ENCODE data around the gene MRPL40. TPM values are rescaled to one million over a fixed set of nuclear protein-coding genes. Genes with fewer than 3 reads are reported as not detected.
A peak's percentile ranks its signal among the peaks of the same experiment; 100 is the strongest.

The MRPL40 gene
- total and polyA plus RNA-seq, 2 of the 13 experiments (the other 11 are each of a cell fraction or from before 2014, with no cell fraction given) = 42.7 to 79.7 TPM

GRCh38 chr22:19446603-19447329, 14.4 kb downstream of the MRPL40 start (continued):
- no peak for TF ChIP-seq SMYD3 (CRISPR knock-in tag; IDR thresholded peaks at IDR 0.05)
- no peak for TF ChIP-seq HNF1A (IDR thresholded peaks at IDR 0.05; ENCODE audit: low read depth)
- 0 out of 2 replicates have a peak, but pooled peaks have one; percentile 6 for TF ChIP-seq HNF1A (CRISPR knock-in tag; IDR thresholded peaks at IDR 0.05; ENCODE audit: borderline replicate concordance)
- 0 out of 2 replicates have a peak, but pooled peaks have one; percentile 33 for TF ChIP-seq ZNF670 (CRISPR knock-in tag; IDR thresholded peaks at IDR 0.05; ENCODE audit: borderline replicate concordance)
- no peak for TF ChIP-seq ZNF513 (CRISPR knock-in tag; conservative IDR thresholded peaks at IDR 0.05)
- TF ChIP-seq, protein P1, sequence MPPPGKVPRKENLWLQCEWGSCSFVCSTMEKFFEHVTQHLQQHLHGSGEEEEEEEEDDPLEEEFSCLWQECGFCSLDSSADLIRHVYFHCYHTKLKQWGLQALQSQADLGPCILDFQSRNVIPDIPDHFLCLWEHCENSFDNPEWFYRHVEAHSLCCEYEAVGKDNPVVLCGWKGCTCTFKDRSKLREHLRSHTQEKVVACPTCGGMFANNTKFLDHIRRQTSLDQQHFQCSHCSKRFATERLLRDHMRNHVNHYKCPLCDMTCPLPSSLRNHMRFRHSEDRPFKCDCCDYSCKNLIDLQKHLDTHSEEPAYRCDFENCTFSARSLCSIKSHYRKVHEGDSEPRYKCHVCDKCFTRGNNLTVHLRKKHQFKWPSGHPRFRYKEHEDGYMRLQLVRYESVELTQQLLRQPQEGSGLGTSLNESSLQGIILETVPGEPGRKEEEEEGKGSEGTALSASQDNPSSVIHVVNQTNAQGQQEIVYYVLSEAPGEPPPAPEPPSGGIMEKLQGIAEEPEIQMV (CRISPR knock-in tag; IDR thresholded peaks at IDR 0.05; ENCODE audit: low read depth) = no peak
- no peak for TF ChIP-seq RCOR2 (CRISPR knock-in tag; IDR thresholded peaks at IDR 0.05)
- 0 out of 2 replicates have a peak, but pooled peaks have one; percentile 9 for TF ChIP-seq IRX3 (CRISPR knock-in tag; IDR thresholded peaks at IDR 0.05; ENCODE audit: borderline replicate concordance, low read depth)
- no peak for TF ChIP-seq ATF5 (CRISPR knock-in tag; IDR thresholded peaks at IDR 0.05; ENCODE audit: low read depth)
- no peak for TF ChIP-seq IRF9 (CRISPR knock-in tag; IDR thresholded peaks at IDR 0.05; ENCODE audit: borderline replicate concordance)
- no peak for TF ChIP-seq HOXA7 (CRISPR knock-in tag; IDR thresholded peaks at IDR 0.05)
- 0 out of 2 replicates have a peak, but pooled peaks have one; percentile 17 for TF ChIP-seq TARDBP (CRISPR knock-in tag; IDR thresholded peaks at IDR 0.05)
- TF ChIP-seq PCBP1 (IDR thresholded peaks at IDR 0.05; ENCODE audit: borderline replicate concordance, low read depth, low read length) = no peak
- TF ChIP-seq KDM5A (IDR thresholded peaks at IDR 0.05; ENCODE audit: borderline replicate concordance, low read length) = 0 out of 2 replicates have a peak, but pooled peaks have one; percentile 12
- TF ChIP-seq AHR (CRISPR knock-in tag; IDR thresholded peaks at IDR 0.05) = 0 out of 2 replicates have a peak, but pooled peaks have one; percentile 4
- TF ChIP-seq, protein P2, sequence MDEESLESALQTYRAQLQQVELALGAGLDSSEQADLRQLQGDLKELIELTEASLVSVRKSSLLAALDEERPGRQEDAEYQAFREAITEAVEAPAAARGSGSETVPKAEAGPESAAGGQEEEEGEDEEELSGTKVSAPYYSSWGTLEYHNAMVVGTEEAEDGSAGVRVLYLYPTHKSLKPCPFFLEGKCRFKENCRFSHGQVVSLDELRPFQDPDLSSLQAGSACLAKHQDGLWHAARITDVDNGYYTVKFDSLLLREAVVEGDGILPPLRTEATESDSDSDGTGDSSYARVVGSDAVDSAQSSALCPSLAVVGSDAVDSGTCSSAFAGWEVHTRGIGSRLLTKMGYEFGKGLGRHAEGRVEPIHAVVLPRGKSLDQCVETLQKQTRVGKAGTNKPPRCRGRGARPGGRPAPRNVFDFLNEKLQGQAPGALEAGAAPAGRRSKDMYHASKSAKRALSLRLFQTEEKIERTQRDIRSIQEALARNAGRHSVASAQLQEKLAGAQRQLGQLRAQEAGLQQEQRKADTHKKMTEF (CRISPR knock-in tag; IDR thresholded peaks at IDR 0.05) = no peak
- peak; percentile 93 for TF ChIP-seq ZNF460 (CRISPR knock-in tag; IDR thresholded peaks at IDR 0.05; ENCODE audit: borderline replicate concordance)
- TF ChIP-seq ZNF331 (CRISPR knock-in tag; IDR thresholded peaks at IDR 0.05) = no peak
